Inflammatory macrophage treated with lipopolysaccharide for 1 hour (primary cell): ENCODE measurements around the gene PRPS1.
"Not testable (repeated sequence)": the region's sequence is repeated elsewhere in the genome, so short reads cannot be mapped to it uniquely, and the experiment has no call there.

Experiments used
- DNase-seq, 2 donors: peaks; one replicate each; pipeline ENCODE4 v3.0.0-alpha.2; 2020 to 2022

PRPS1 gene

GRCh38 chrX:107627838-107628661, at the start of gene PRPS1:
Gene PRPS1 (plus strand): TSS chrX:107628510. CDS start chrX:107628629, 119 bp downstream.
- DNase-seq: peak; percentile 87 to 91

- DNase-seq: no peak
Measured at GRCh38 chrX:107579956-107580355, 48.4 kb upstream of the PRPS1 start.

DNA sequence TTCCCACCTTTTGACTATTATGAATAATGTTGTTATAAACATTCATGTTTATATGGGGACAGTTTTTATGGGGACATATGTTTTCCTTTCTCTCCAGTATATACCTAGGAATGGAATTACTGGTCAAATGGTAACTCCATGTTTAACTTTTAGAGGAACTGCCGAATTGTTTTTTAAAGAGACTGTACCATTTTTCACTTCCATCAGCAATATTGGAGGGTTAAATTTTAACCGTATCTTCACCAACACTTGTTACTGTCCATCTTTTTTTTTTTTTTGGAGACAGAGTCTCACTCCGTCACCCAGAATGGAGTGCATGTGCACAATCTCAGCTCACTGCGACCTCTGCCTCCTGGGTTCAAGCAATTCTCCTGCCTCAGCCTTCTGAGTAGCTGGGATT, 46.4 kb upstream of the PRPS1 start:
- DNase-seq: no peak

DNA sequence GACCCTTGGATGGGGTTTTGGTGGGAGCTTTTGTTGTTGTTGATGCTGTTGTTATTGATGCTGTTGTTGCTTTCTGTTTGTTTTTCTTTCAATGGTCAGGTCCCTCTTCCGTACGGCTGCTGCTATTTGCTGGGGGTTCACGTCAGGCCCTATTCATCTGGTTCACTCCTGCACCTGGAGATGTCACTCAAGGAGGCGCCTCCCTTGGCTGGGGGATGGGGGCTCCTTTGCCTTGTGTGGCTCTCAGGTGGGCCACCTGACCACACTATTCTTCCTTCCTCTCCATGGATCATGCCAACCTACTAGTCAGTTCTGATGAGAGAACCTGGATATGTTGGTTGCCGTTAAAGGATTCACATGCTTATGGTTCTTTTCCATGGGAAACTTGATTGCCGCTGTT, 39.1 kb upstream of the PRPS1 start:
- no peak for DNase-seq

GRCh38 chrX:107596651-107597050, 31.7 kb upstream of the PRPS1 start:
- no peak for DNase-seq

DNA sequence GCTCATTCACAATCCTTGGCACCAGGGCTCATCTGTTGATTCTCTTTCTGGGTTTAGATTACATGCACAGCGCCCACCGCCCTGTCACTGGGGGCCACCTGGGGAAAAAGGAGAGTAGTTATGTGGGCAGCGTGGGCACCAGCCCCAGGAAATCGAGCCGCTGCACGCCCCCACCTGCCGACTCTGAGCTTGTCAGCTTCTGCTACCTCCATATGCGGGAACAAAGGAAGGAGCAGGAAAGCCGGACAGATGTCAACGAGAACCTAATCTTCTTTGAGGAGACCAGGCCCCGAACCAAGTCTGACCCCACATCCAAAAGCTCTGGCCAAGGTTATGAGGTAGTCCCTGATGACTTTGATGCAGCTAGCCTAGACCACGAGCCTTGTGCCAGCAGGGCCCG, 31.0 kb upstream of the PRPS1 start:
- no peak for DNase-seq

GRCh38 chrX:107597791-107598190, 30.5 kb upstream of the PRPS1 start:
- no peak for DNase-seq

GRCh38 chrX:107599450-107599861, 28.9 kb upstream of the PRPS1 start:
- DNase-seq: no peak

GRCh38 chrX:107600366-107600765, 27.9 kb upstream of the PRPS1 start:
- DNase-seq: no peak

- no peak for DNase-seq
Measured at GRCh38 chrX:107601326-107601725, 27.0 kb upstream of the PRPS1 start.

DNA sequence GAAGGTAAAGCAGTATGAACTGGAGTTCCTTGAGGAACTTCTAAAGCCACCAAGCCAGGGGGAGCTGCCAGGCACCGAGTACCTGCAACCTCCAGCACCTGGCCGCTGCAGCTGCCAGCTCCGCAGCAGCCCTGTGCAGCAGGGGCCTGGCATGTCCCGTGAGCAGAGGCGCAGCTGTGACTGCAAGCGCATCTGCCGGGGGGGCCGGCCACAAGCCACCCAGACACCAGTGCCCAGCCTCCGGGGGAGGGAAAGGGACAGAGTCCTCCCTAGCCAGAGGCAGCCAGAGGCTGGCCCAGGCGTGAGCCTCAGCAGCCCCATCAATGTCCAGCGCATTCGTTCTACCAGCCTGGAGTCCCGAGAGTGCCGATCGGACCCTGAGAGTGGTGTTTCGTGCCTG, 26.6 kb upstream of the PRPS1 start:
- DNase-seq: no peak

- no peak for DNase-seq
Measured at GRCh38 chrX:107602694-107603239, 25.5 kb upstream of the PRPS1 start.

DNA sequence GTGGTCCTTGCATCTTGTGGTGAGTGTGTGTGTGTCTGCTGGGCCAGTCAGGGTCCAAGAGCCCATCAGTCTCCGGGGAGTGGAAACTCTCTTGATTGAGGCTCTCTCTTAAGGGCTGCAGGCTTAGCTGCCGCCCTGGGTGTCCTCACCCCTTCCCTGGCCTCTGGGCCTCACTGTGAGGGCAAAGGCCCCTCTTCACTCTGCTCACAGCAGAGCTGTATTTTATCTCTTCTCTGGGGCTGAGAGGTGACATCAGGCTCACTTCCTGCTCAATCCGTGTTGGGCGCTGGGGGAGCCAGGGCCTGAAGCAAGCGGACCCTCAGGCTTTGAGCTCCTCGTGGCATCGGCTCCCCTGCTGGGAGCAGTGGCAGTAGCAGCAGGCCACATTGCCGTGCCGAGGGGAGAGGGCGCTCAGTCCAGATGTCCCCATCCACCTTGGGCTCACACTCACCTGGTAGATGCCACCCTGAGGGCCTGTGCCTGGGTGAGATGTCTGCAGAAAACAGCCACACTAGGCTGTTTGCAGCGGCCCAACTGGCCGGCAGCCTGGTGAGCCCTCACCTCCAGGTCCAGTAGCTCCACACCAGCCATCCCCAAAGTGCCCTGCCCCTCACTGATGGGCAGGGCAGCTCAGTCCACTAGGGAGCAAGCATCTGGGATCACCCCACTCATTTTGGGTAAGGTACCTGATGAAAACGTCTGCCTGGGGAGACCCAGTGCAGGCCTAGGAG, 24.7 kb upstream of the PRPS1 start:
- no peak for DNase-seq

- DNase-seq: not testable (repeated sequence)
Measured at GRCh38 chrX:107609061-107609460, 19.2 kb upstream of the PRPS1 start.

- DNase-seq: peak in 1 of 2 donors; percentile 43
Measured at GRCh38 chrX:107610667-107611066, 17.6 kb upstream of the PRPS1 start.

GRCh38 chrX:107619885-107620322, 8.4 kb upstream of the PRPS1 start:
- no peak for DNase-seq

GRCh38 chrX:107624893-107625292, 3.4 kb upstream of the PRPS1 start:
- no peak for DNase-seq

GRCh38 chrX:107625739-107626138, 2.6 kb upstream of the PRPS1 start:
- DNase-seq: peak; percentile 32 to 61

DNA sequence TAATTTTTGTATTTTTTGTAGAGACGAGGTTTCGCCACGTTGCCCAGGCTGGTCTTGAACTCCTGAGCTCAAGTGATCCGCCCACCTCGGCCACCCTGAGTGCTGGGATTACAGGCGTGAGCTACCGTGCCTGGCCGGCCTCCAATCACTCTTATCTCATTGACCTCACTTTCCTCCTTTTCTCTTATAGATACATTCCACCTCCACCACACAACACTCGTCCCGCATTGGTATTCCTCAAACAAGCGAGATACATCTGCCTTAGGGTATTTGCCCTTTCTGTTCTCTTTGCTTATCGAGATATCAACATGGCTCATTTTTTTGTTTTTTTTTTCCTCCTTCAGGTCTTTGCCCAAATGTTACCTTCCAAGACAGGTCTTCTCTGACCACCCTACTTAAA, 1.8 kb upstream of the PRPS1 start:
- no peak for DNase-seq

- DNase-seq: no peak
Measured at GRCh38 chrX:107626916-107627315, 1.4 kb upstream of the PRPS1 start.

- DNase-seq: peak; percentile 9 to 10
Measured at GRCh38 chrX:107628662-107629539, 591 bp downstream of the PRPS1 start.

DNA sequence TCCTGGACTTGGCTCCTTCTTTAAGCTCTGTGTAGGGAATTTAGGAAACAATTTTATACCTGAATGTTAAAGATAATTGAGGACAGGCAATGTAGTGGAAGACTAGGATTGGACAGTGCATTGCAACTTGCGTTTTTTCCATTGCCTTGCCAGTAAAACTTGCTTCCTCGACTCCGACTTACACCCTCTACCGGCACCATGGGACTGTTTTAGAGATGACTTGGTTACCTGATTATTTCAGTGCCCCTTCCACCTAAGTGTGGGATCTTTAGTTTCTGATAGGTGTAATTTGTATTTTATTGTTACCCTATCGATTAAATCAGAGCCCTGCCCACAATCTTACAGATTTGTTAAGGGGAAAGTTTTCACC, 1.2 kb downstream of the PRPS1 start:
- DNase-seq: no peak
